Measurements from ENCODE around the gene NACC2.

DNA sequence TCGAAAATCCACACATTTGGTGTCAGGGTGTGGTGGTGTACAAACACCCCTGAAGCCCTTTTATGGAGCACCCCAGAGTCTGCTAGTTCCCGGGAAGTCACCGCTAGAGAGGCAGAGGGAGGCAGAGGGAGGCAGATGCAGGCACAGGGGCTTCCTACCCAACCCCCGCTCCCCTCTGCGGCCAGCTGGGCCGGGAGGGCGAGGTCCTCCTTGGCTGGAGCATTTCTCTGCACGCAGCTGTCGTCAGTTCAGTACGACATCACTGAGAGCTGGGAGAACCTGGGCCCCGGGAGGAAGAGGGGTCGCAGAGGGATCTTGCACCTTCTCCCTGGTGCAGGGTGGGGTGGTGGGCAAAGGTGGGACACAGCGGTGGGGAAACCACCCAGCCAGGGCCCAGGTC is 118.1 kb downstream of the NACC2 start:
- TF ChIP-seq, protein P1, sequence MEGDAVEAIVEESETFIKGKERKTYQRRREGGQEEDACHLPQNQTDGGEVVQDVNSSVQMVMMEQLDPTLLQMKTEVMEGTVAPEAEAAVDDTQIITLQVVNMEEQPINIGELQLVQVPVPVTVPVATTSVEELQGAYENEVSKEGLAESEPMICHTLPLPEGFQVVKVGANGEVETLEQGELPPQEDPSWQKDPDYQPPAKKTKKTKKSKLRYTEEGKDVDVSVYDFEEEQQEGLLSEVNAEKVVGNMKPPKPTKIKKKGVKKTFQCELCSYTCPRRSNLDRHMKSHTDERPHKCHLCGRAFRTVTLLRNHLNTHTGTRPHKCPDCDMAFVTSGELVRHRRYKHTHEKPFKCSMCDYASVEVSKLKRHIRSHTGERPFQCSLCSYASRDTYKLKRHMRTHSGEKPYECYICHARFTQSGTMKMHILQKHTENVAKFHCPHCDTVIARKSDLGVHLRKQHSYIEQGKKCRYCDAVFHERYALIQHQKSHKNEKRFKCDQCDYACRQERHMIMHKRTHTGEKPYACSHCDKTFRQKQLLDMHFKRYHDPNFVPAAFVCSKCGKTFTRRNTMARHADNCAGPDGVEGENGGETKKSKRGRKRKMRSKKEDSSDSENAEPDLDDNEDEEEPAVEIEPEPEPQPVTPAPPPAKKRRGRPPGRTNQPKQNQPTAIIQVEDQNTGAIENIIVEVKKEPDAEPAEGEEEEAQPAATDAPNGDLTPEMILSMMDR (conservative IDR thresholded peaks at IDR 0.05 in 1 of 2, IDR thresholded peaks at IDR 0.05 in 1 of 2; ENCODE audit: low read depth in 1 of 2, low read length in 2 of 2) = no peak
- no peak for TF ChIP-seq EZH2 (IDR thresholded peaks at IDR 0.05; ENCODE audit: low read length, missing control alignments)

Measured in fibroblast of lung (primary cell).